Fibroblast of pulmonary artery (primary cell): ENCODE measurements around the gene TAF10.

Experiments
- DNase-seq: peaks from one replicate; pipeline ENCODE4 v3.0.0-alpha.2; 2010; ENCODE audit warnings: low read depth
- H3K4me3 ChIP-seq: replicated peaks from 2 replicates; pipeline ENCODE4 v1.5.1; 2011; ENCODE audit warnings: low read depth, mild to moderate bottlenecking, control low read depth, low read length, moderate library complexity
- CTCF ChIP-seq: IDR thresholded peaks from 2 replicates; pipeline ENCODE4 v1.5.1; 2011; ENCODE audit warnings: mild to moderate bottlenecking, control low read depth, low read length, inconsistent platforms; ENCODE audit errors: missing control alignments

Gene TAF10

GRCh38 chr11:6635082-6635932, 23.3 kb upstream of the TAF10 start:
- peak; percentile 67 for DNase-seq
- no peak for TF ChIP-seq CTCF
- no peak overlapping the region for H3K4me3 ChIP-seq

- TF ChIP-seq CTCF: no peak
- H3K4me3 ChIP-seq: no peak overlapping the region
- DNase-seq: no peak
Measured at GRCh38 chr11:6634534-6634933, 22.5 kb upstream of the TAF10 start.

- DNase-seq: no peak
- no peak for TF ChIP-seq CTCF
- H3K4me3 ChIP-seq: no peak overlapping the region
Measured at GRCh38 chr11:6633422-6634408, 21.7 kb upstream of the TAF10 start.

GRCh38 chr11:6632116-6633073, 20.4 kb upstream of the TAF10 start:
- no peak for DNase-seq

GRCh38 chr11:6631361-6631890, 19.4 kb upstream of the TAF10 start:
- H3K4me3 ChIP-seq: no peak overlapping the region
- DNase-seq: no peak
- TF ChIP-seq CTCF: no peak

More at GRCh38 chr11:6632116-6633073, 20.4 kb upstream of the TAF10 start:
- no peak overlapping the region for H3K4me3 ChIP-seq
- TF ChIP-seq CTCF: no peak

- no peak for DNase-seq
- no peak for TF ChIP-seq CTCF
- no peak overlapping the region for H3K4me3 ChIP-seq
Measured at GRCh38 chr11:6630632-6631291, 18.7 kb upstream of the TAF10 start.
